Measurements from ENCODE around the gene NPIPB9.
"Not testable (repeated sequence)": the region's sequence is repeated elsewhere in the genome, so short reads cannot be mapped to it uniquely, and the experiment has no call there.

NPIPB9 gene

GRCh38 chr16:28782357-28782756, 30.8 kb downstream of the NPIPB9 start:
- not testable (repeated sequence) for H3K36me3 Mint-ChIP-seq (ENCODE audit: low read depth); H3K4me1 Mint-ChIP-seq (ENCODE audit: low read depth); H3K9me3 Mint-ChIP-seq; DNase-seq (ENCODE audit: low spot score); H3K27me3 Mint-ChIP-seq (ENCODE audit: low read depth); H3K27ac Mint-ChIP-seq; H3K4me3 Mint-ChIP-seq

DNA sequence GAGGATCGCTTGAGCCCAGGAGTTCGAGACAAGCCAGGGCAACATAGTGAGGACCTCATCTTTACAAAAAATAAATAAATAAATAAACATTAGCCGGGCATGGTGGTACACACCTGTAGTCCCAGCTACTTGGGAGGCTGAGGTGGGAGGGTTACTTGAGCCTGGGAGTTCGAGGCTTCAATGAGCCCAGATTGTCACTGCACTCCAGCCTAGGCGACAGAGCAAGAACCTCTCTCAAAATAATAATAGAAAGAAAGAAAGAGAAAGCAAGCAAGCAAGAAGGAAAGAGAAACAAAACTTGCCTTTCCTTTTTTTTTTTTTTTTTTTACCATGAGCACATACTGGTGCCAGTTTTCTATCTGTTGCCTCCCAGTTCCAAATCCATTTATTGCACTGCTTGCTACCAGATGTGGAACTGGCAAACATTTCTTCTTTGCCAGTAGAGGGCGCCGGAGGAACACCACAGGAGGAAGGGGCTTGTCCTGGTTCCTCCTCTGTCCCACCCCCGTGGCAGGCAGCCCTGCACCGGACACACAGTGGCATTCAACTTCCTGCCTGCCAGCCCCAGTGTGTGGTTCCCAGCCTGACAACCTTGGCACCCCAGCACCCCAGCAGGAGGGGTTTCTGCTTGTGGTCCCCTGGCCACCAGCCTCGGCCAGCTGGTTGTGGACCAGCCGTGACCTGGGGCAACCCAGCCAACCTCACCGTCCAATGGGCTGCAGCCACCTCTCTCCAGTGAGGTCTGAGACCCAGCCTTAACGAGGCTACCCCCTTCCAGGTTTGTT, 50.8 kb downstream of the NPIPB9 start:
- DNase-seq (ENCODE audit: low spot score); H3K4me1 Mint-ChIP-seq (ENCODE audit: low read depth); H3K36me3 Mint-ChIP-seq (ENCODE audit: low read depth); H3K9me3 Mint-ChIP-seq; H3K27me3 Mint-ChIP-seq (ENCODE audit: low read depth): not testable (repeated sequence)
- Mint-ChIP-seq H3K4me3 (peak overlapping the region; percentile 67), H3K27ac (peak overlapping the region; percentile 79)

DNA sequence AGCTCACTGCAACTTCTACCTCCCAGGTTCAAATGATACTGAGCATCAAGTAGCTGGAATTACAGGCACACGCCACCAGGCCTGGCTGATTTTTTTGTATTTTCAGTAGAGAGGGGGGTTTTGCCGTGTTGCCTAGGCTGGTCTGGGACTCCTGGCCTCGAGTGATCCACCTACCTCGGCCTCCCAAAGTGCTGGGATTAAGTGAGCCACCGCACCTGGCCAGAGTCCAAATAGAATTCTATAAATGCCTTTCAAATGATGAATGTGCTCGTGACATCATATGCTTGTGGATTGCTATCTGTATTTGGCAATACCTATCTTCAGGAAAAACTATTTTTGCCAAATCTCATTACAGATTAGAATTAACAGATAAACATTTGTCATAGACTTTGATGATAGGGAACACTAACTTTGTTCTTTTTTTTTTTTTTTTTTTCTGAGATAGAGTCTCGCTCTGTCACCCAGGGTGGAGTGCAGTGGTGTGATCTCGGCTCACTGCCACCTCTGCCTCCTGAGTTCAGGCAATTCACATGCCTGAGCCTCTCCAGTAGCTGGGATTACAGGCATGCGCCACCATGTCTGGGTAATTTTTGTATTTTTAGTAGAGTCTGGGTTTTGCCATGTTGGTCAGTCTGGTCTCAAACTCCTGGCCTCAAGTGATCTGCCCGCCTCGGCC, 56.0 kb downstream of the NPIPB9 start:
- not testable (repeated sequence) for H3K27ac Mint-ChIP-seq; H3K27me3 Mint-ChIP-seq (ENCODE audit: low read depth); H3K9me3 Mint-ChIP-seq; H3K36me3 Mint-ChIP-seq (ENCODE audit: low read depth); DNase-seq (ENCODE audit: low spot score); H3K4me1 Mint-ChIP-seq (ENCODE audit: low read depth); H3K4me3 Mint-ChIP-seq

DNA sequence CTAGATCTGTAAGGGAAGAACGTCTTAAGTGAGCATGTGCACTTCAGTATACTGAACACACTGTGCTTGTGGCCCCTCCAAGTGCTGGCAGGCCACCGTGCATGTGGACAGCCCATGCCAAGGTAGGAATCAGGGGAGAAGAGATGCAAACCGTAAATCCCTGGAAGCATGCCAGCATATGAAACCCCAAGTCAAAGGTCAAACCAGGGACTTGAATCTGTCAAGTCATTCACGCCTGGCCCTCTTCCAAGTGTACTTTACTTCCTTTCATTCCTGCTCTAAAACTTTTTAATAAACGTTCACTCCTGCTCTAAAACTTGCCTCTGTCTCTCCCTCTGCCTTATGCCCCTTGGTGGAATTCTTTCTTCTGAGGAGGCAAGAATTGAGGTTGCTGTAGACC, 68.4 kb downstream of the NPIPB9 start:
- Mint-ChIP-seq H3K4me1 (ENCODE audit: low read depth) (peaks cover 19% of the 10 kb centered on the region), H3K4me3 (no peak overlapping the region), H3K27me3 (ENCODE audit: low read depth) (no peaks in the 10 kb centered on the region), H3K36me3 (ENCODE audit: low read depth) (peaks cover 25% of the 10 kb centered on the region), H3K27ac (peak overlapping the region; percentile 60), H3K9me3 (no peaks in the 10 kb centered on the region)
- DNase-seq (ENCODE audit: low spot score) = no peak

DNA sequence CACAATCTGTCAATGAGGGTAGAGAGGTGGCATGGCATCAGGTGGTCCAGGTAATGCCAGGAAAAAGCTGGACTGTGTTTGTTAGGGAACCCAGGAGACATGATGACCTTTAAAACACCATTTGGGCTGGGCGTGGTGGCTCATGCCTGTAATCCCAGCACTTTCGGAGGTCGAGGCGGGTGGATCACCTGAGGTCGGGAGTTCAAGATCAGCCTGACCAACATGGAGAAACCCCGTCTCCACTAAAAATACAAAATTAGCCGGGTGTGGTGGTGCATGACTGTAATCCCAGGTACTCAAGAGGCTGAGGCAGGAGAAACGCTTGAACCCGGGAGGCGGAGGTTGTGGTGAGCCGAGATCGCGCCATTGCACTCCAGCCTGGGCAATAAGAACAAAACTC, 69.0 kb downstream of the NPIPB9 start:
- not testable (repeated sequence) for DNase-seq (ENCODE audit: low spot score); H3K9me3 Mint-ChIP-seq; H3K27me3 Mint-ChIP-seq (ENCODE audit: low read depth)
- peak overlapping the region; percentile 60 for H3K27ac Mint-ChIP-seq
- peaks cover 30% of the 10 kb centered on the region for H3K36me3 Mint-ChIP-seq (ENCODE audit: low read depth)
- peak overlapping the region; percentile 43 for H3K4me3 Mint-ChIP-seq
- peaks cover 23% of the 10 kb centered on the region for H3K4me1 Mint-ChIP-seq (ENCODE audit: low read depth)

- H3K4me3 Mint-ChIP-seq = peak overlapping the region; percentile 94
- H3K27ac Mint-ChIP-seq = peak overlapping the region; percentile 86
- H3K4me1 Mint-ChIP-seq (ENCODE audit: low read depth) = peaks cover 31% of the 10 kb centered on the region
- DNase-seq (ENCODE audit: low spot score) = no peak
- H3K36me3 Mint-ChIP-seq (ENCODE audit: low read depth) = peaks cover 40% of the 10 kb centered on the region
- no peaks in the 10 kb centered on the region for H3K27me3 Mint-ChIP-seq (ENCODE audit: low read depth)
- H3K9me3 Mint-ChIP-seq = no peaks in the 10 kb centered on the region
These were observed 70.4 kb downstream of the NPIPB9 start for GRCh38 chr16:28821874-28822519.

Measured in T-helper 2 cell treated with Interferon-gamma antibody and Interleukin-4, amounts not matched to agents 5 μg/mL and 100 μg/mL, for 36 hours (primary cell).